ENCODE measurements around the gene PPP1R14C. TPM values are rescaled to one million over a fixed set of nuclear protein-coding genes. Genes with fewer than 3 reads are reported as not detected.

PPP1R14C gene
- polyA plus RNA-seq, 1 donor from 2014 or later: 14.0 TPM

DNA sequence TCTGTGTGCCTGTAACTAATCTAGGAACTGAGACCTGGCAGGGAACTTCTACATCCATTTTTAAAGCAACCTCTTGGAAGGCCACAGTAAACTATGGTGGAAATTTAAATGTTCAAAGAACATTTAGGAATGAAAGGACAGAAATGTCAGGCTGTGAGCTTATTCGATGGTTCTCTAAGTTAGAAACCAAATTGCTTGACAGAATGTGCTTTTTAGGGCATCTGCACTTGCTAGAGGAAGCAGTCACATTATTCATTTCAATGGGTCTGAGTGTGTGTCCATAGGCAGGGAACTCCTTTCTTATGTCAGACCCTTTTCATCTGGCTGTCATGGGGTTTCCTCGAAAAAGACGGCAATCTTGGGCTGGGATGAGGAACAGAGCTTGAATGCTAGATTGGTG, 84.4 kb downstream of the PPP1R14C start:
- H3F3A ChIP-seq (ENCODE audit: insufficient read depth, low read length, poor library complexity, severe bottlenecking): no peaks in the 10 kb centered on the region
- H3K9ac ChIP-seq (ENCODE audit: low read length): no peak overlapping the region
- H3K79me2 ChIP-seq (replicated peaks; ENCODE audit: insufficient read depth, low read length): no peaks in the 10 kb centered on the region
- no peak overlapping the region for H3K4me3 ChIP-seq (ENCODE audit: low read length)
- no peaks in the 10 kb centered on the region for H3K9me3 ChIP-seq (ENCODE audit: low read length)
- H2AFZ ChIP-seq (ENCODE audit: low read depth, low read length): no peak overlapping the region
- no peaks in the 10 kb centered on the region for H4K20me1 ChIP-seq (ENCODE audit: insufficient read depth)
- no peak overlapping the region for H3K27ac ChIP-seq (ENCODE audit: low read length)
- no peaks in the 10 kb centered on the region for H3K27me3 ChIP-seq (ENCODE audit: insufficient read depth, low read depth, low read length)
- TF ChIP-seq, protein P1, sequence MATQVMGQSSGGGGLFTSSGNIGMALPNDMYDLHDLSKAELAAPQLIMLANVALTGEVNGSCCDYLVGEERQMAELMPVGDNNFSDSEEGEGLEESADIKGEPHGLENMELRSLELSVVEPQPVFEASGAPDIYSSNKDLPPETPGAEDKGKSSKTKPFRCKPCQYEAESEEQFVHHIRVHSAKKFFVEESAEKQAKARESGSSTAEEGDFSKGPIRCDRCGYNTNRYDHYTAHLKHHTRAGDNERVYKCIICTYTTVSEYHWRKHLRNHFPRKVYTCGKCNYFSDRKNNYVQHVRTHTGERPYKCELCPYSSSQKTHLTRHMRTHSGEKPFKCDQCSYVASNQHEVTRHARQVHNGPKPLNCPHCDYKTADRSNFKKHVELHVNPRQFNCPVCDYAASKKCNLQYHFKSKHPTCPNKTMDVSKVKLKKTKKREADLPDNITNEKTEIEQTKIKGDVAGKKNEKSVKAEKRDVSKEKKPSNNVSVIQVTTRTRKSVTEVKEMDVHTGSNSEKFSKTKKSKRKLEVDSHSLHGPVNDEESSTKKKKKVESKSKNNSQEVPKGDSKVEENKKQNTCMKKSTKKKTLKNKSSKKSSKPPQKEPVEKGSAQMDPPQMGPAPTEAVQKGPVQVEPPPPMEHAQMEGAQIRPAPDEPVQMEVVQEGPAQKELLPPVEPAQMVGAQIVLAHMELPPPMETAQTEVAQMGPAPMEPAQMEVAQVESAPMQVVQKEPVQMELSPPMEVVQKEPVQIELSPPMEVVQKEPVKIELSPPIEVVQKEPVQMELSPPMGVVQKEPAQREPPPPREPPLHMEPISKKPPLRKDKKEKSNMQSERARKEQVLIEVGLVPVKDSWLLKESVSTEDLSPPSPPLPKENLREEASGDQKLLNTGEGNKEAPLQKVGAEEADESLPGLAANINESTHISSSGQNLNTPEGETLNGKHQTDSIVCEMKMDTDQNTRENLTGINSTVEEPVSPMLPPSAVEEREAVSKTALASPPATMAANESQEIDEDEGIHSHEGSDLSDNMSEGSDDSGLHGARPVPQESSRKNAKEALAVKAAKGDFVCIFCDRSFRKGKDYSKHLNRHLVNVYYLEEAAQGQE (IDR thresholded peaks at IDR 0.05; ENCODE audit: borderline replicate concordance): no peak
- TF ChIP-seq RAD21 (conservative IDR thresholded peaks at IDR 0.05) (no peak), TAF1 (IDR thresholded peaks at IDR 0.05; ENCODE audit: low read depth) (no peak), MXI1 (conservative IDR thresholded peaks at IDR 0.05; ENCODE audit: poor library complexity, severe bottlenecking) (no peak), EZH2 (IDR thresholded peaks at IDR 0.05; ENCODE audit: borderline replicate concordance, insufficient read depth, low read length, poor library complexity, severe bottlenecking) (no peak), POLR2AphosphoS5 (IDR thresholded peaks at IDR 0.05) (no peak), EP300 (conservative IDR thresholded peaks at IDR 0.05; ENCODE audit: poor library complexity, severe bottlenecking) (no peak), SMC3 (conservative IDR thresholded peaks at IDR 0.05; ENCODE audit: poor library complexity) (no peak)
- TF ChIP-seq, protein P2, sequence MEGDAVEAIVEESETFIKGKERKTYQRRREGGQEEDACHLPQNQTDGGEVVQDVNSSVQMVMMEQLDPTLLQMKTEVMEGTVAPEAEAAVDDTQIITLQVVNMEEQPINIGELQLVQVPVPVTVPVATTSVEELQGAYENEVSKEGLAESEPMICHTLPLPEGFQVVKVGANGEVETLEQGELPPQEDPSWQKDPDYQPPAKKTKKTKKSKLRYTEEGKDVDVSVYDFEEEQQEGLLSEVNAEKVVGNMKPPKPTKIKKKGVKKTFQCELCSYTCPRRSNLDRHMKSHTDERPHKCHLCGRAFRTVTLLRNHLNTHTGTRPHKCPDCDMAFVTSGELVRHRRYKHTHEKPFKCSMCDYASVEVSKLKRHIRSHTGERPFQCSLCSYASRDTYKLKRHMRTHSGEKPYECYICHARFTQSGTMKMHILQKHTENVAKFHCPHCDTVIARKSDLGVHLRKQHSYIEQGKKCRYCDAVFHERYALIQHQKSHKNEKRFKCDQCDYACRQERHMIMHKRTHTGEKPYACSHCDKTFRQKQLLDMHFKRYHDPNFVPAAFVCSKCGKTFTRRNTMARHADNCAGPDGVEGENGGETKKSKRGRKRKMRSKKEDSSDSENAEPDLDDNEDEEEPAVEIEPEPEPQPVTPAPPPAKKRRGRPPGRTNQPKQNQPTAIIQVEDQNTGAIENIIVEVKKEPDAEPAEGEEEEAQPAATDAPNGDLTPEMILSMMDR (IDR thresholded peaks at IDR 0.05; ENCODE audit: poor library complexity, severe bottlenecking): no peak
- no peak overlapping the region for H3K4me2 ChIP-seq (ENCODE audit: low read length)
- H3K36me3 ChIP-seq (ENCODE audit: insufficient read depth, low read length): no peaks in the 10 kb centered on the region
- no peaks in the 10 kb centered on the region for H3K9me2 ChIP-seq (ENCODE audit: insufficient read depth, low read length)

DNA sequence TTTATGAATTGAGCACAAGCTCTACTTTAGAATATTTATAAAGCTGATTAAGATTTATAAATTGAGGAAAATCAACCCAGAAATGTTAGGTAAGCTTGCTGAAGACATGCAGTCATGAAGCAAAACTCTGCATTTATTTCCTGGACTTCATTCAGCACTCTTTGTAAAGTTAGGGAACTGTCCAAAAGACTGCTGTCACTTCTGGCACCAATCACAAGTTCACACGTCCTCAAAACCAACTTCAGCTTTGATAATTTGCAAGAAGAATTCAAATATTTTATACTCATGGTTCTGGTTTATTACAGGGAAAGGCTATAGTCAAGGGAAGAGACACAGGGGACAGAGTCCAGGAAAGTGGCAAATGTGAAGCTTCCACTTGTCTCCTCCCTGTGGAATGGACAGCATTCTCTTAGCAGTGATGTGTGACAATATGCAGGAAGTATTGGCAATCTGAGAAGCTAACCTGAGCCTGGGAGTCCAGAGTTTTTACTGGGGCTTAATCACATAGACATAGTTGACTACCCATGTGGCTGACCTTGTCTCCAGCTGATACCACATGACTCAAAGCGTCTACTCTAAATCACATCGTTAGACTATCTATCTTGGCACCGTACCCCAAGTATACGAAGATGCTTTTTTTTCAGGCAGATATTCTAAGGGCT, 85.4 kb downstream of the PPP1R14C start:
- Histone ChIP-seq H3K27me3 (ENCODE audit: insufficient read depth, low read depth, low read length) (no peaks in the 10 kb centered on the region), H3K79me2 (replicated peaks; ENCODE audit: insufficient read depth, low read length) (no peaks in the 10 kb centered on the region), H3K4me2 (ENCODE audit: low read length) (no peak overlapping the region), H3K9me3 (ENCODE audit: low read length) (no peaks in the 10 kb centered on the region), H4K20me1 (ENCODE audit: insufficient read depth) (no peaks in the 10 kb centered on the region), H3K4me3 (ENCODE audit: low read length) (no peak overlapping the region), H2AFZ (ENCODE audit: low read depth, low read length) (no peak overlapping the region), H3K9me2 (ENCODE audit: insufficient read depth, low read length) (no peaks in the 10 kb centered on the region), H3K9ac (ENCODE audit: low read length) (no peak overlapping the region), H3K36me3 (ENCODE audit: insufficient read depth, low read length) (no peaks in the 10 kb centered on the region), H3K27ac (ENCODE audit: low read length) (no peak overlapping the region), H3F3A (ENCODE audit: insufficient read depth, low read length, poor library complexity, severe bottlenecking) (no peaks in the 10 kb centered on the region)
- no peak for TF ChIP-seq MXI1 (conservative IDR thresholded peaks at IDR 0.05; ENCODE audit: poor library complexity, severe bottlenecking)
- TF ChIP-seq EP300 (conservative IDR thresholded peaks at IDR 0.05; ENCODE audit: poor library complexity, severe bottlenecking): no peak
- TF ChIP-seq POLR2AphosphoS5 (IDR thresholded peaks at IDR 0.05): no peak
- no peak for TF ChIP-seq EZH2 (IDR thresholded peaks at IDR 0.05; ENCODE audit: borderline replicate concordance, insufficient read depth, low read length, poor library complexity, severe bottlenecking)
- no peak for TF ChIP-seq SMC3 (conservative IDR thresholded peaks at IDR 0.05; ENCODE audit: poor library complexity)
- TF ChIP-seq, protein P1 (IDR thresholded peaks at IDR 0.05; ENCODE audit: borderline replicate concordance): no peak
- TF ChIP-seq TAF1 (IDR thresholded peaks at IDR 0.05; ENCODE audit: low read depth): no peak
- TF ChIP-seq, protein P2 (IDR thresholded peaks at IDR 0.05; ENCODE audit: poor library complexity, severe bottlenecking): no peak
- no peak for TF ChIP-seq RAD21 (conservative IDR thresholded peaks at IDR 0.05)

Data from neural cell (in vitro differentiated cells).